HG03571 (cell line): ENCODE results near the gene PTGDS.

Source experiments
- ATAC-seq: cut with Tn5 transposase; IDR thresholded peaks from one replicate; pipeline ENCODE4 v1.9.1; 2021; ENCODE audit not compliant: unreplicated experiment

The PTGDS gene

GRCh38 chr9:136977223-136977622, at the start of gene PTGDS:
Gene PTGDS, plus strand, starts transcription at chr9:136977504. Its CDS starts 75 bp downstream, at chr9:136977579.
- ATAC-seq = no peak

- ATAC-seq = no peak
These were observed 48.7 kb upstream of the PTGDS start for GRCh38 chr9:136928591-136928990.

- ATAC-seq = no peak
These were observed 47.3 kb upstream of the PTGDS start for GRCh38 chr9:136930014-136930413.

- no peak for ATAC-seq
These were observed 45.6 kb upstream of the PTGDS start for GRCh38 chr9:136931611-136932130.

GRCh38 chr9:136934277-136934676, 43.0 kb upstream of the PTGDS start:
- no peak for ATAC-seq

- no peak for ATAC-seq
These were observed 41.7 kb upstream of the PTGDS start for GRCh38 chr9:136935651-136936050.

- no peak for ATAC-seq
These were observed 40.6 kb upstream of the PTGDS start for GRCh38 chr9:136936645-136937170.

GRCh38 chr9:136937186-136938001, 39.9 kb upstream of the PTGDS start:
- no peak for ATAC-seq

- ATAC-seq = no peak
These were observed 37.8 kb upstream of the PTGDS start for GRCh38 chr9:136939431-136939995.

- no peak for ATAC-seq
These were observed 37.2 kb upstream of the PTGDS start for GRCh38 chr9:136939996-136940525.

GRCh38 chr9:136940526-136941230, 36.6 kb upstream of the PTGDS start:
- no peak for ATAC-seq

GRCh38 chr9:136941231-136942111, 35.8 kb upstream of the PTGDS start:
- no peak for ATAC-seq

GRCh38 chr9:136942112-136942880, 35.0 kb upstream of the PTGDS start:
- ATAC-seq = no peak

GRCh38 chr9:136942881-136943230, 34.4 kb upstream of the PTGDS start:
- no peak for ATAC-seq

- peak; percentile 11 for ATAC-seq
These were observed 33.8 kb upstream of the PTGDS start for GRCh38 chr9:136943291-136944211.

- ATAC-seq = peak; percentile 33
These were observed 33.1 kb upstream of the PTGDS start for GRCh38 chr9:136944212-136944518.

- ATAC-seq = peak; percentile 71
These were observed 32.6 kb upstream of the PTGDS start, which contains the start of the genes C8G and FBXW5 for GRCh38 chr9:136944519-136945332. Gene C8G, plus strand, starts transcription at chr9:136945243. Its CDS starts 78 bp downstream, at chr9:136945321. Gene FBXW5, minus strand, starts transcription at chr9:136944738. Its CDS starts 655 bp downstream, at chr9:136944083.
